Measurements from ENCODE around the gene SEMA3B. TPM values are rescaled to one million over a fixed set of nuclear protein-coding genes. Genes with fewer than 3 reads are reported as not detected.

The SEMA3B gene
- total RNA-seq, 2 experiments from 2014 or later, result 0.28 to 0.82 TPM

- Histone ChIP-seq H3K9me2 (ENCODE audit: insufficient read depth, low read length) (no peaks in the 10 kb centered on the region), H3K9me3 (ENCODE audit: low read length) (no peaks in the 10 kb centered on the region), H4K20me1 (ENCODE audit: insufficient read depth, low read length) (no peaks in the 10 kb centered on the region), H3K4me1 (ENCODE audit: insufficient read depth, low read length, poor library complexity, severe bottlenecking) (peaks cover 19% of the 10 kb centered on the region), H3K4me3 (ENCODE audit: low read depth, low read length, poor library complexity, severe bottlenecking) (peak overlapping the region; percentile 78), H3K4me2 (ENCODE audit: low read length) (peak overlapping the region; percentile 73), H3K36me3 (ENCODE audit: insufficient read depth, low read length) (no peaks in the 10 kb centered on the region), H3K27ac (ENCODE audit: low read depth, low read length, poor library complexity, severe bottlenecking) (peak overlapping the region; percentile 29), H2AFZ (ENCODE audit: low read length) (peak overlapping the region; percentile 64; the same call in 1 of the 2 replicates), H3K79me2 (ENCODE audit: insufficient read depth, low read depth, low read length) (no peaks in the 10 kb centered on the region)
- POLR2A ChIA-PET, result interaction anchor here (0.7 to 2.4 kb wide), 8 partner anchors 14 to 1086 kb away, joined by 3 to 13 read pairs (median 4); partner anchors contain the start of genes MANF and TUSC2
- no TSS peak for BruUV-seq (replicated peaks)
- TF ChIP-seq CTCF (conservative IDR thresholded peaks at IDR 0.05; ENCODE audit: low read length) (no peak), EZH2phosphoT487 (IDR thresholded peaks at IDR 0.05; ENCODE audit: borderline replicate concordance, low read depth, low read length) (no peak)
- CTCF ChIA-PET (ENCODE audit: unreplicated experiment), result interaction anchor here (0.9 to 1.5 kb wide), 3 partner anchors 29 to 80 kb away, joined by 3 to 5 read pairs (median 3); partner anchors contain the start of gene TUSC2
- intact Hi-C loops (cut with micrococcal nuclease; ENCODE audit: unreplicated experiment), result loop anchor here (1.0 to 5.0 kb wide), 3 partner anchors 25 to 53 kb away; no protein-coding TSS in a partner anchor
- DNase-seq (ENCODE audit: low spot score), result no peak
These were observed 30.6 kb downstream of the SEMA3B start for GRCh38 chr3:50299638-50299928.

GRCh38 chr3:50299929-50300680, 31.2 kb downstream of the SEMA3B start:
- Histone ChIP-seq H2AFZ (ENCODE audit: low read length) (peak overlapping the region; percentile 64; the same call in 1 of the 2 replicates), H3K4me3 (ENCODE audit: low read depth, low read length, poor library complexity, severe bottlenecking) (peak overlapping the region; percentile 78), H3K79me2 (ENCODE audit: insufficient read depth, low read depth, low read length) (no peaks in the 10 kb centered on the region), H3K36me3 (ENCODE audit: insufficient read depth, low read length) (no peaks in the 10 kb centered on the region), H3K4me1 (ENCODE audit: insufficient read depth, low read length, poor library complexity, severe bottlenecking) (peaks cover 19% of the 10 kb centered on the region), H3K9me2 (ENCODE audit: insufficient read depth, low read length) (no peaks in the 10 kb centered on the region), H3K9me3 (ENCODE audit: low read length) (no peaks in the 10 kb centered on the region), H4K20me1 (ENCODE audit: insufficient read depth, low read length) (no peaks in the 10 kb centered on the region), H3K4me2 (ENCODE audit: low read length) (peak overlapping the region; percentile 73), H3K27ac (ENCODE audit: low read depth, low read length, poor library complexity, severe bottlenecking) (peak overlapping the region; percentile 29)
- ChIA-PET CTCF (ENCODE audit: unreplicated experiment) (interaction anchor here (0.6 to 1.4 kb wide), 2 partner anchors 28 to 66 kb away, joined by 3 read pairs; partner anchors contain the start of gene TUSC2), POLR2A (interaction anchor here (0.7 to 2.4 kb wide), 7 partner anchors 14 to 1085 kb away, joined by 3 to 13 read pairs (median 4); partner anchors contain the start of genes MANF and TUSC2)
- DNase-seq (ENCODE audit: low spot score), result peak; percentile 26
- intact Hi-C loops (cut with micrococcal nuclease; ENCODE audit: unreplicated experiment), result loop anchor here (1.0 to 5.0 kb wide), 3 partner anchors 24 to 53 kb away; no protein-coding TSS in a partner anchor
- TSS peak; percentile 92 for BruUV-seq (replicated peaks)
- no peak for TF ChIP-seq CTCF (conservative IDR thresholded peaks at IDR 0.05; ENCODE audit: low read length)
- no peak for TF ChIP-seq EZH2phosphoT487 (IDR thresholded peaks at IDR 0.05; ENCODE audit: borderline replicate concordance, low read depth, low read length)
